A549 (cell line): ENCODE data around the gene GZF1.

Source experiments
- CBX8 ChIP-seq: fragments of 200-600 bp; sonication (generic); IDR thresholded peaks from 2 replicates; pipeline ENCODE4 v1.6.1; 2016
- CTCF ChIP-seq: fragments of >200 bp; sonication (Bioruptor Twin); formaldehyde crosslinking; IDR thresholded peaks from 3 replicates; pipeline ENCODE4 v1.5.1; 2016
- HOXA7 ChIP-seq: fragments of 250-450 bp; sonication (Bioruptor Pico); IDR thresholded peaks from 2 replicates; pipeline ENCODE4 v1.5.0; 2020; ENCODE audit warnings: mild to moderate bottlenecking, moderate library complexity
- NPAS2 ChIP-seq: fragments of 250-450 bp; sonication (Bioruptor Pico); IDR thresholded peaks from 2 replicates; pipeline ENCODE4 v1.8.0; 2022; ENCODE audit warnings: mild to moderate bottlenecking, moderate library complexity, borderline replicate concordance
- POLR2AphosphoS2 ChIP-seq: conservative IDR thresholded peaks from 2 replicates; pipeline ENCODE4 v1.6.1; 2012; ENCODE audit warnings: low read length, improper control_type of control experiment, inconsistent platforms
- SMC3 ChIP-seq: fragments of >200 bp; sonication (Bioruptor Twin); formaldehyde crosslinking; IDR thresholded peaks from 3 replicates; pipeline ENCODE4 v1.6.1; 2018; ENCODE audit warnings: inconsistent platforms
- USF2 ChIP-seq: fragments of 450-650 bp; IDR thresholded peaks from 2 replicates; pipeline ENCODE4 v1.6.1; 2014; ENCODE audit warnings: antibody characterized with exemption

DNA sequence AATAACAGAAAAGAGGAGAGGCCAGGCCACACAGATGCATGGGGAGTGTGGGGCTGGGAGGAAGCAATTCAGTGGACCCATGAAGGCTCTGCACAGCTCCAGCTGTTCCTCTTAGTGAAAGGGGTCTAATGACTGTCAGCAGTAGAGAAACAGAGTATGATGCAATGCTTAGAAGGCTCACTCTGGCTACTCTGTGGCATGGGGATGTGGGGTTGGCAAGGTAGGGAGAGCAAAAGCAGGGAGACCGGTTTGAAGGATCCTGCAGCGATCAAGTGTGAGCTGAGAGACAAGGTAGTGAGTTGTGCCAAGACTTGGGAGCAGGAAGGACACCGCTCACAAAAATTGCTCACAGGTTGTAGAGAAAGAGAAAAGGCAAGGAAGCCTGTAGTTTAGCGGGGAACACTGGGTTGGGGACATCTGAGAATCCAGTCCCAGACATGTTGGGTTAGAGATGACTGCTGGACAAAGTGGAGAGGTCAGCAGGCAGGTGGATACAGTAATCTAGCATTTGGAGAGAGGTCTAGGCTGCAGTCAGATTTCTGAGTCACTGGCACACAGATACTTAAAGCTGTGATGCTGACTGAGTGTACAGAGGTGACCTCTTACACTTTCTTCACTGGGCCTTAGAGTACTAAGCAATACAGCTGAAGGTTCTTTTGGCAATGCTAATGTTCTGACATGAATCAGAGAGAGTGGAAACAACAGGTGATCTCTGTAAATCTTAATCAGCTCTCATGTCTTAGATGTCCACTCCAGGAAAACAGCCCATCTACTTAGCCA is 32.2 kb downstream of the GZF1 start:
- TF ChIP-seq USF2 (no peak), HOXA7 (CRISPR knock-in tag) (no peak), CTCF (no peak), NPAS2 (CRISPR knock-in tag) (no peak), SMC3 (no peak), POLR2AphosphoS2 (no peak), CBX8 (no peak)
